Keratinocyte (primary cell): ENCODE results near the gene ROR2. TPM values are rescaled to one million over a fixed set of nuclear protein-coding genes. Genes with fewer than 3 reads are reported as not detected.

Experiments used
- DNase-seq: peaks from one replicate; pipeline ENCODE4 v3.0.0-alpha.2; 2011; ENCODE audit warnings: low read depth, missing footprints, low spot score
- FAIRE-seq: peaks from 2 replicates; lab custom pipeline; 2011; peaks lifted over from hg19 to GRCh38; lab: Jason Lieb, UNC
- H2AFZ ChIP-seq: 2 replicates; pipeline ENCODE4 v1.6.0; 2012; ENCODE audit warnings: low read length, control low read depth, inconsistent platforms; ENCODE audit not compliant: control insufficient read depth
- H3K27ac ChIP-seq: 2 replicates; pipeline ENCODE4 v1.5.1; 2011; ENCODE audit warnings: low read length; ENCODE audit not compliant: control insufficient read depth, insufficient read depth
- H3K27me3 ChIP-seq: 3 replicates; pipeline ENCODE4 v1.6.0; 2011; ENCODE audit warnings: low read length; ENCODE audit not compliant: control insufficient read depth, insufficient read depth; ENCODE audit errors: extremely low read depth
- H3K36me3 ChIP-seq, 2 experiments: 2 replicates in 1 of 2; 3 replicates in 1 of 2; pipeline ENCODE4 v1.5.1; 2011; ENCODE audit warnings: low read length in 2 of 2, mild to moderate bottlenecking in 1 of 2; ENCODE audit not compliant: control insufficient read depth in 2 of 2, insufficient read depth in 2 of 2; ENCODE audit errors: extremely low read depth in 1 of 2
- H3K4me1 ChIP-seq: 3 replicates; pipeline ENCODE4 v1.5.1; 2011; ENCODE audit warnings: low read length; ENCODE audit not compliant: control insufficient read depth, insufficient read depth; ENCODE audit errors: extremely low read depth
- H3K4me2 ChIP-seq: 3 replicates; pipeline ENCODE4 v1.6.0; 2011; ENCODE audit warnings: low read depth, low read length; ENCODE audit not compliant: control insufficient read depth, insufficient read depth; ENCODE audit errors: extremely low read depth
- H3K4me3 ChIP-seq, 3 experiments: fragments of 200-600 bp in 1 of 3; sonication (generic) in 1 of 3; 2 replicates in 2 of 3; 3 replicates in 1 of 3; pipeline ENCODE4 v1.5.1; 2011 to 2016; ENCODE audit warnings: low read length in 3 of 3, mild to moderate bottlenecking in 3 of 3, control low read depth in 2 of 3, inconsistent platforms in 1 of 3, low read depth in 1 of 3, mixed read lengths in 1 of 3, mixed run types in 1 of 3, moderate library complexity in 1 of 3; ENCODE audit not compliant: control insufficient read depth in 2 of 3, insufficient read depth in 2 of 3; ENCODE audit errors: extremely low read depth in 1 of 3
- H3K79me2 ChIP-seq: 2 replicates; pipeline ENCODE4 v1.6.0; 2012; ENCODE audit warnings: low read length; ENCODE audit not compliant: control insufficient read depth, insufficient read depth
- H3K9ac ChIP-seq: 3 replicates; pipeline ENCODE4 v1.6.0; 2011; ENCODE audit warnings: low read length; ENCODE audit not compliant: control insufficient read depth, insufficient read depth; ENCODE audit errors: extremely low read depth
- H3K9me1 ChIP-seq: 3 replicates; pipeline ENCODE4 v1.6.0; 2011; ENCODE audit warnings: low read length; ENCODE audit not compliant: control insufficient read depth, insufficient read depth; ENCODE audit errors: extremely low read depth
- H3K9me3 ChIP-seq: 2 replicates; pipeline ENCODE4 v1.5.1; 2012; ENCODE audit warnings: low read depth, low read length; ENCODE audit not compliant: control insufficient read depth
- H4K20me1 ChIP-seq: 3 replicates; pipeline ENCODE4 v1.6.0; 2011; ENCODE audit warnings: low read length; ENCODE audit not compliant: control insufficient read depth, insufficient read depth; ENCODE audit errors: extremely low read depth
- EZH2 ChIP-seq: IDR thresholded peaks from one replicate; pipeline ENCODE4 v1.6.1; 2012; ENCODE audit warnings: inconsistent platforms, mild to moderate bottlenecking, low read length, moderate library complexity
- dilution Hi-C: fragments of 300-500 bp; cut with MboI; formaldehyde crosslinking; loops from one replicate; pipeline ENCODE4 v1.7.0; 2020; ENCODE audit warnings: low sequenced_read_pairs; ENCODE audit not compliant: extremely low pct_ligation_motif_present
- polyA plus RNA-seq, 5 experiments: library from polyadenylated mRNA; depleted of rRNA in 3 of 5; stranded (reverse) in 3 of 5; stranded (forward) in 1 of 5; unstranded in 1 of 5; fragments of >200 nt; gene quantifications; 1 replicate in 1 of 5; 2 replicates in 3 of 5; 3 replicates in 1 of 5; pipeline versions ENCODE4 v1.2.1 to v1.2.3, GENCODE V29; 2011 to 2012; ENCODE audit warnings: missing spikeins in 2 of 5, low read depth in 1 of 5, low replicate concordance in 1 of 5
- TF ChIP-seq, protein P1 (sequence below), 3 experiments: IDR thresholded peaks in 1 of 3; conservative IDR thresholded peaks in 1 of 3; optimal IDR thresholded peaks in 1 of 3; 2 replicates in 2 of 3; 3 replicates in 1 of 3; pipeline versions ENCODE3 to v1.5.1; 2011; ENCODE audit warnings: low read length in 3 of 3, mild to moderate bottlenecking in 3 of 3, moderate library complexity in 2 of 3, control low read depth in 1 of 3, inconsistent platforms in 1 of 3; ENCODE audit not compliant: insufficient read depth in 2 of 3; ENCODE audit errors: extremely low read depth in 1 of 3

Gene ROR2
- polyA plus RNA-seq, 1 donor (not counting 4 experiments of a cell fraction or from before 2014, with no cell fraction given): 0.22 TPM

DNA sequence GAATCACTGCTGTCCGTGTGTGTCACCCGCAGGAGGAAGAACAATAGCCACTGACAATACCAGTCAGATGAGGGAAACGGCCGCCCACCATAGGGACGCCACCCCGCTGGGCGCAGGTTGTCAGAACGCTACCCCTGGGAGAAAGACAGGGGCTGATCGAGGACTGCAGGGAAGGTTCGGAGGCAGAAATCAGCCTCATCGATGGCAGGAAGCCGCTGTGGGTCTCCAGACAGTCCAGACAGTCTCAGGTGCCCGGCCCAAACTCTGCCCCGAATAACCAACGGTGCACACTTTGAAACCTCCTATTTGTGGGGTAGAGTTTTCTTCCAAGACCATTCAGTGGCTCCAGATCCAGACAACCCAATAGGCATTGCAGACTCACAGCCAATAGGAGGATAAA, 181.5 kb downstream of the ROR2 start:
- no peak for FAIRE-seq
- H2AFZ ChIP-seq: no peak overlapping the region
- H3K27ac ChIP-seq: no peak overlapping the region
- peaks cover 5% of the 10 kb centered on the region for H3K27me3 ChIP-seq
- no peak for DNase-seq
- no peak overlapping the region for H3K4me2 ChIP-seq
- no peak overlapping the region for H3K4me3 ChIP-seq
- H3K36me3 ChIP-seq: no peaks in the 10 kb centered on the region
- no peaks in the 10 kb centered on the region for H4K20me1 ChIP-seq
- no peaks in the 10 kb centered on the region for H3K9me3 ChIP-seq
- peaks cover 21% of the 10 kb centered on the region for H3K4me1 ChIP-seq
- H3K9ac ChIP-seq: no peak overlapping the region
- TF ChIP-seq, protein P1, sequence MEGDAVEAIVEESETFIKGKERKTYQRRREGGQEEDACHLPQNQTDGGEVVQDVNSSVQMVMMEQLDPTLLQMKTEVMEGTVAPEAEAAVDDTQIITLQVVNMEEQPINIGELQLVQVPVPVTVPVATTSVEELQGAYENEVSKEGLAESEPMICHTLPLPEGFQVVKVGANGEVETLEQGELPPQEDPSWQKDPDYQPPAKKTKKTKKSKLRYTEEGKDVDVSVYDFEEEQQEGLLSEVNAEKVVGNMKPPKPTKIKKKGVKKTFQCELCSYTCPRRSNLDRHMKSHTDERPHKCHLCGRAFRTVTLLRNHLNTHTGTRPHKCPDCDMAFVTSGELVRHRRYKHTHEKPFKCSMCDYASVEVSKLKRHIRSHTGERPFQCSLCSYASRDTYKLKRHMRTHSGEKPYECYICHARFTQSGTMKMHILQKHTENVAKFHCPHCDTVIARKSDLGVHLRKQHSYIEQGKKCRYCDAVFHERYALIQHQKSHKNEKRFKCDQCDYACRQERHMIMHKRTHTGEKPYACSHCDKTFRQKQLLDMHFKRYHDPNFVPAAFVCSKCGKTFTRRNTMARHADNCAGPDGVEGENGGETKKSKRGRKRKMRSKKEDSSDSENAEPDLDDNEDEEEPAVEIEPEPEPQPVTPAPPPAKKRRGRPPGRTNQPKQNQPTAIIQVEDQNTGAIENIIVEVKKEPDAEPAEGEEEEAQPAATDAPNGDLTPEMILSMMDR (optimal IDR thresholded peaks at IDR 0.05 in 1 of 3, IDR thresholded peaks at IDR 0.05 in 1 of 3, conservative IDR thresholded peaks at IDR 0.05 in 1 of 3; ENCODE audit: extremely low read depth in 1 of 3, insufficient read depth in 2 of 3, low read length in 3 of 3): no peak
- TF ChIP-seq EZH2: no peak
- no peaks in the 10 kb centered on the region for H3K9me1 ChIP-seq
- H3K79me2 ChIP-seq: no peaks in the 10 kb centered on the region
- dilution Hi-C loops: no loop called here

DNA sequence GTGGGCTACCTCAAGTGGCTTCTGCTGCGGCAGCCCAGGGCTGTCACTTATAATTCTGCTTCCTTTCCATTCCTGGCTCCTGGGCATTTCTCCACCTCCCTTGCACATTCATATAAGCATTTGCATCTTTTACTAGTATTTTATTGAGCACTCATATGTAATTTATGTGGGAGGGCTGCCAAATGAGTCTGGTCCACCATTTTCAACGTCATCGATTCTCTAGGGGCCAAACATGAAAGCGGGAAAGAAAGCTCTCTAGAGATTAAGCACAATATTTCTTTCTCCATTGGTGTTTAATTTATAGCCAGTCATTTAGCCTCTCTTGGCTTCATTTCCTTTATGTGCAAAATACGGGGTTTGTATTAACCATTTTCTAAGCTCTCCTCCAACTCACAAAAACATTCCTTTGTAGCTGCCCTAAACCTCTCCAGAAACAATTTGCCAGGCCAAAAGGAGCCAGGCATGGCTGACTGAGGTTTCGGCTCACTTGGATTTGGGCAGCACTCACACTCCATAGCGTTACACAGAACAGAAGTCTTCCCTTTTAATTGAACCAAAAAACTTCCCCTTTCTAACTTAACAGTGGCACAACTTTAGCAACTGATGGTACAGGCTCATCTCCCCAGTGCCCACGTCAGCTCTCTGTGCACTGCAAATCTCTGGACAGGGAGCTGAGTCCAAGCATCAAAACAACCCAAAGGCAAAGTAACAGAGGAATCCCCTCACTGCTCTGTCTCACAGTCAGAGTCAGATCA, 183.5 kb downstream of the ROR2 start:
- Histone ChIP-seq H3K4me1 (peaks cover 17% of the 10 kb centered on the region), H3K4me3 (no peak overlapping the region), H3K4me2 (no peak overlapping the region), H3K9ac (no peak overlapping the region), H3K9me1 (no peaks in the 10 kb centered on the region), H3K9me3 (no peaks in the 10 kb centered on the region), H3K27ac (no peak overlapping the region), H3K27me3 (peaks cover 5% of the 10 kb centered on the region), H2AFZ (no peak overlapping the region), H3K36me3 (no peaks in the 10 kb centered on the region), H3K79me2 (no peaks in the 10 kb centered on the region), H4K20me1 (no peaks in the 10 kb centered on the region)
- FAIRE-seq (no peak), DNase-seq (no peak)
- TF ChIP-seq EZH2: no peak
- TF ChIP-seq, protein P1 (optimal IDR thresholded peaks at IDR 0.05 in 1 of 3, IDR thresholded peaks at IDR 0.05 in 1 of 3, conservative IDR thresholded peaks at IDR 0.05 in 1 of 3; ENCODE audit: extremely low read depth in 1 of 3, insufficient read depth in 2 of 3, low read length in 3 of 3): no peak
- dilution Hi-C loops: no loop called here
